HT1080 (cell line): ENCODE results near the gene FAM149B1. TPM values are rescaled to one million over a fixed set of nuclear protein-coding genes. Genes with fewer than 3 reads are reported as not detected.

ENCODE experiments used
- DNase-seq: peaks from one replicate; pipeline ENCODE4 v3.0.0-alpha.2; 2015; ENCODE audit warnings: low read depth
- total RNA-seq: library from RNA; depleted of rRNA; stranded (reverse); fragments of >200 nt; shearing (Covaris generic); gene quantifications from 2 replicates; pipeline ENCODE4 v1.2.3, GENCODE V29; 2014

The FAM149B1 gene
- total RNA-seq, 1 experiment from 2014 or later = 13.1 TPM

DNA sequence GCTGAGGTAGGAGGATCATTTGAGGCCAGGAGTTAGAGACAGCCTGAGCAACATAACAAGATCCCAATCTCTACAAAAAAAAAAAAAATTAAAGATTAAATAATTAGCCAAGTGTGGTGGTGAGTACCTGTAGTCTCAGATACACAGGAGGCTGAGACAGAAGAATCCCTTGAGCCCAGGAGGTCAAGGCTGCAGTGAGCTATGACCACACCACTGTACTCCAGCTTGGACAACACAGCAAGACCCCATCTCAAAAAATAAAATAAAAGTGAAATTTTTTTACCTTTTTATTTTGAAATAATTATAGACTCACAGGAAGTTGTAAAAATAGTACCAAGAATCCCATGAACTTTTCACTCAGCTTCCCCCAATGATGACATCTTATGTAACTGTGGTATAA, 4.9 kb downstream of the FAM149B1 start:
- DNase-seq = no peak

GRCh38 chr10:73174148-73174925, 6.4 kb downstream of the FAM149B1 start:
- no peak for DNase-seq

- no peak for DNase-seq
These were observed 14.6 kb downstream of the FAM149B1 start for GRCh38 chr10:73182568-73182967.

- DNase-seq = peak; percentile 20
These were observed 15.9 kb downstream of the FAM149B1 start for GRCh38 chr10:73183667-73184281.

- DNase-seq = no peak
These were observed 18.3 kb downstream of the FAM149B1 start for GRCh38 chr10:73186266-73186665.

DNA sequence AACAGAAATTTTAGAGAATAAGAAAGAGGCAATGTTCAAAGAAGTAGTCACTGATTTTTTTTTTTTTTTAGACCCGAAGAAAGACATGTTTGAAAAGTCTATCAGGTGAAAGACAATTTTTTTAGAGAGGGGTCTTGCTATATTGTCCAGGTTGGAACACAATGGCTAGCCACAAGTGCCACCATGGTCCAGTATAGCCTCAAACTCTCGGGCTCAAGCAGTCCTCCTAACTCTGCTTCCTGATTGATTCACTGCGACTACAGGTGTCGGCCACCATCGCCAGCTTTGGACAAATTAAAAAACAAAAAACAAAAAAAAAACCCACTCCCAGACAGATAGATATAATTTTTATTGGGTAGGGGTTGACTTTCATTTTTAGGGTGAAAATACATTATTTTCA, 22.3 kb downstream of the FAM149B1 start:
- DNase-seq = no peak

DNA sequence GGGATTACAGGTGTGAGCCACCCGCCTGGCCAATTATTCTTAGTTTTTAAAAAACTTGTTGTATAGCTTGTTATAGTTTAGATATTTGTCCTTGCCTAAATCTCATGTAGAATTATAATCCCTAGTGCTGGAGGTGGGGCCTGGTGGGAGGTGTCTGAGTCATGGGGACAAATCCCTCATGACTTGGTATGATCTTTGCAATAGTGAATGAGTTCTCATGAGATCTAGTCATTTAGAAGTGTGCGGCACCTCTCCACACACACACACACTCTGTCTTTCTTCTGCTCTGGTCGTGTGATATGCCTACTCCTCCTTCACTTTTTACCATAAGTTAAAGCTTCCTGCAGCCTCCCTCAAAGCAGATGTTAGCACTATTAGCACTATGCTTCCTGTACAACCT, 37.2 kb downstream of the FAM149B1 start:
- no peak for DNase-seq

DNA sequence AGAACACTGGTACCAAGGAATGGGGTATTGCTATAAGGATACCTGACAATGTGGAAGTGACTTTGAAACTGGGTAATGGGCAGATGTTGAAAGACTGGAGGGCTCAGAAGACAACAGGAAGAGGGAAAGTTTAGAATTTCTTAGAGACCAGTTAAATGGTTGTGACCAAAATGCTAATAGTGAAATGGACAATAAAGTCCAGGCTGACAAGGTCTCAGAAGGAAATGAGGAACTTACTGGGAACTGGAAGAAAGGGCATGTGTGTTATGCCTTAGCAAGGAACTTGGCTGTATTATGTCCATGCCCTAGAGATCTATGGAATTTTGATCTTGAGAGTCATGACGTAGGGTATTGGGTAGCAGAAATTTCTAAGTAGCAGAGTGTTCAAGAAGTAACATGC, 38.0 kb downstream of the FAM149B1 start:
- DNase-seq = no peak

GRCh38 chr10:73206385-73206784, 38.5 kb downstream of the FAM149B1 start:
- DNase-seq = no peak

DNA sequence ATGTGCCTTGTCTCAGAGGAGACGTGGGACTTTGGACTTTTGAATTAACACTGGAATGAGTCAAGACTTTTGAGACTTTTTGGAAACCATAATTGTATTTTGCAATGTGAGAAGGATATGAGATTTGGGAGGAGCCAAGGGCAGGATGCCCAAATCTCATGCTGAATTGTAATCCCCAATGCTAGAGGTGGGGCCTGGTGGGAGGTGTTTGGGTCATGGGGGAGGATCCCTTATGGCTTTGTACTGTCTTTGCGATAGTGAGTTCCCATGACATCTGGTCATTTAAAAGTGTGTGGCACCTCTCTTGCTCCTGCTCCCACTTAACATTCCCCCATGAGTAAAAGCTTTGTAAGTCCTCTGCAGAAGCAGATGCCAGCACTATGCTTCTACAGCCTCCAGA, 40.0 kb downstream of the FAM149B1 start:
- DNase-seq = no peak

DNA sequence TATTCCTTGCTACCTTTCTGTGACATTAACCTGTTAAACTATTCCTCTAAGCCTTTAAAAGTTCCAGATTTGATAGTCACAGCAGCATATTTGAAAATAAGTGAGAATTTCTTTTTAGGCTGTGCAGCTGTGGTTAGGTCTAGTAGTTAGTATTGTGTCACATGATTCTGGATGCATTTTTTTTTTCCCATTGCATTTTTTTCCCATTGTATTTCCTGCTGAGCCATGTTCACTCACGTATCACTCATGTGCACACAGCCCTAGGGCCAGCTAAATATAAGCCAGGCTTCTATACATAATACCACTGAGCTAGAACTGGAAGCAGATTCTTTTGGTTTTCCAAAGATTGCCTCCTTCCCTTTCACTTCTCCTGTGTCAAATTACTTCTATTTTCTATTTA, 41.8 kb downstream of the FAM149B1 start:
- DNase-seq = peak; percentile 77

DNA sequence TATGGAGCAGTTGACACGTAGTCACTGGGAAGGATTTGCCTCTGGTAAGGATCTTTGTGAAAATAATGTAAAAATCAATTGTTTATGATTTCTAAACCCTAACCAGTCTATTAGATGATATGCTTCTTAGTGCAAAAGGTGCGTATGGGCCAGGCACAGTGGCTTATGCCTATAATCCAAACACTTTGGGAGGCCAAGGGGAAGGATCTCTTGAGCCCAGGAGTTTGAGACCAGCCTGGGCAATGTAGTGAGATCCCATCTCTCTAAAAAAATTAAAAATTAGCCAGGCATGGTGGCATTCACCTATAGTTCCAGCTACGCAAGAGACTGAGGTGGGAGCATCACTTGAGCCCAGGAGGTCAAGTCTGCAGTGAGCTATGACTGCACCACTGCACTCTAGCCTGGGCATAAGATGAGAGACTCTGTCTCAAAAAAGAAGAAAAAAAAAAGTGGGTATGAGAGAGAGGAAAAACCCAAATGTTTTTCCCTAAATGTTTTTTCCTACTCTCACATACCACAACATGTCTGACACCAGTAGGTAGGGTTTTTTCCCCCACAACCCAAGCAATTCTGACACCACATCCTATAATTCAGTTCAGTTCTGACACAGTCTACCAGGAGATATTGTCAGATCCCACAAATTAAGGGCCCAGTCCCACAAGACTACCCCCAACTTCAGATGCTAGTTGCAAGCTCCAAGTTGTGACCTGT, 42.6 kb downstream of the FAM149B1 start:
- DNase-seq = no peak

- DNase-seq = no peak
These were observed 43.3 kb downstream of the FAM149B1 start for GRCh38 chr10:73211106-73211811.

DNA sequence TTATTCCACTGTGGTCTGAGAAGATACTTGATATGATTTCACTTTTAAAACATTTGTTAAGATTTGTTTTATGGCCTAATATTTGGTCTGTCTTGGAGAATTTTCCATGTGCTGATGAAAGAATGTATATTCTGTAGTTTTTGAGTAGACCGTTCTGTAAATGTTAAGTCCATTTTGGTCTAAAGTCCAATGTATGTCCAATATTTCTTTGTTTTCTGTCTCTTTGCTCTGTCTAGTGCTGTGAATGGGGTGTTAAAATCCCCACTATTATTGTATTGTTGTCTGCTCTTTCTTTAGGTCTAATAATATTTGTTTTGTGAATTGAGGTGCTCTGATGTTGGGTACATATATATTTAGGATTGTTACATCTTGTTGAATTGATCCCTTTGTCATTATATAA, 47.8 kb downstream of the FAM149B1 start:
- no peak for DNase-seq

DNA sequence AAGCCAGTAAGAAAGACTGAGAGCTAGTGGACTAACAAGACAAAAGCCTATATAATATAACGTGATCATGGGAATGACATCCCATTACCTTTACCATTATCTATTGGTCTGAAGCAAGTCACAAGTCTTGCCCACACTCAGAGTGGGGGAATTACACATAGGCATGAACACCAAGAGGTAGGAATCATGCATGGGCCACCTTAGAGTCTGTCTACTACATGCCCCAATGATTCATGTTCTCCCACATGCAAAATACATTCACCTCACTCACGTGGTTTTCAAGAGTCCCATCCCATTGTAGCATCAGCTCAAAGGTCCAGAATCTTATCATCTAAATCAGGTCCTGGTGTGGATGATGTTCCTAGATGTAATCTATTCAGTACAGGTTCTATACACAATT, 49.7 kb downstream of the FAM149B1 start:
- no peak for DNase-seq

- DNase-seq = peak; percentile 8
These were observed 50.7 kb downstream of the FAM149B1 start for GRCh38 chr10:73218431-73219191.

DNA sequence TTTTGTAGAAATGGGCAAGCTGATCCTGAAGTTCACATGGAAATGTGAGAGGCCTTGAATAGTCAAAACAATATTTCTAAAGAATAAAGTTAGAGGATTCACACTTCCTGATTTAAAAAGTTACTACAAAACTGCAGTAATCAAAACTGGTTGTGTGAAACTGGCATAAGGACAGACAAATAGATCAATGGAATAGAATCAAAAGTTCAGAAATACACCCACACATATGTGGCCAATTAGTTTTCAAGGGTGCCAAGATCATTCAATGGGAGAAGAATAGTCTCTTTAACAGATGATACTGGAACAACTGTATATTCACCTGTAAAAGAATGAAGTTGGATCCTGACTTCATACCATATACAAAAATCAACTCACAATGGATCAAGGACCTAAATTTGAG, 51.5 kb downstream of the FAM149B1 start:
- DNase-seq = no peak

DNA sequence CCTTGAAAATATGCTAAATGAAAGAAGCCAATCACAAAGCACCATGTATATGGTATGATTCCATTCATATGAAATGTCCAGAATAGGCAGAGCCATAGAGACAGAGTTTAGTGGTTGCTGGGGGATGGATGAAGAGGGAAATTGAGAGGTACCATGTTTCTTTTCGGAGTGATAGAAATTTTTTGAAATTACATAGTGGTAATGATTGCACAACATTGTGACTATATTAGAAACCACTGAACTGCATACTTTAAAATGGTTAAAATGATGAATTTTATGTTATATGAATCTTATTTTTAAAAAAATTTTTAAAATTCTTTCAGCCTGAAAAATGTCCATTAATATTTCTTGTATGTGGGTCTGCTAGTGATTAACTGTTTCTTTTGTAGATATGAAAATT, 53.1 kb downstream of the FAM149B1 start:
- DNase-seq = no peak

- peak; percentile 37 for DNase-seq
These were observed 57.6 kb downstream of the FAM149B1 start for GRCh38 chr10:73225518-73225917.

GRCh38 chr10:73226663-73227062, 58.7 kb downstream of the FAM149B1 start:
- DNase-seq = no peak

DNA sequence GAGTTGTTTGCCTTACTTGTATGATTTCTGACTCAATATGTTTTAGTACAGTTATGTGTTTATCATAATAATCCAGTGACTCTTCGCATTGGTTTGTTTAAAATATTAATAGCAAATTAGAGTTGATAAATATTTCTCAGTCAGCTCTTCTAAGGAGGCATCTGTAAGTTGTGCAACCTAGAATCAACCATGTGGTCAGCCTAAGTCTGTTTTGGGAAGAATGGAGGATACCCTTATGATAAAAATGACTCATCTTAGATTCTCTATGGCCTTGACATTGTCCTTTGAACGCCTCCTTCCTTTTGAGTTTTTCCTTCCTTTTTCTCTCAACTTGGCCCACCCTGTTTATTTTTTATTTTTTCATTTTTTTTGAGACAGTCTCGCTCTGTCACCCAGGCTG, 60.3 kb downstream of the FAM149B1 start:
- no peak for DNase-seq
